Panc1 (cell line): ENCODE results near the gene ADARB2.

ENCODE experiments used
- CTCF ChIP-seq: fragments of 450-650 bp; IDR thresholded peaks from 2 replicates; pipeline ENCODE4 v1.5.1; 2017; ENCODE audit warnings: mild to moderate bottlenecking
- POLR2AphosphoS5 ChIP-seq: IDR thresholded peaks from 2 replicates; pipeline ENCODE4 v1.6.1; 2012; ENCODE audit warnings: mild to moderate bottlenecking, low read depth, low read length, moderate library complexity
- REST ChIP-seq, 2 experiments: IDR thresholded peaks; 2 replicates each; pipeline ENCODE4 v1.6.1; 2011 to 2012; ENCODE audit warnings: low read depth in 2 of 2, control low read depth in 1 of 2, low read length in 1 of 2, mild to moderate bottlenecking in 1 of 2, moderate library complexity in 1 of 2; ENCODE audit not compliant: insufficient read depth in 1 of 2
- SIN3A ChIP-seq: IDR thresholded peaks from 2 replicates; pipeline ENCODE4 v1.6.1; 2012; ENCODE audit warnings: low read depth, mild to moderate bottlenecking, low read length, moderate library complexity, borderline replicate concordance; ENCODE audit not compliant: insufficient read depth
- TCF7L2 ChIP-seq: IDR thresholded peaks from 2 replicates; pipeline ENCODE4 v1.6.1; 2011; ENCODE audit warnings: mild to moderate bottlenecking, low read depth, low read length, inconsistent platforms

- TF ChIP-seq CTCF = no peak
- no peak for TF ChIP-seq SIN3A
- no peak for TF ChIP-seq POLR2AphosphoS5
- no peak for TF ChIP-seq REST (IDR thresholded peaks at IDR 0.05; ENCODE audit: insufficient read depth in 1 of 2, low read depth in 2 of 2, low read length in 1 of 2)
- TF ChIP-seq TCF7L2 = no peak
These were observed 369.1 kb downstream of the ADARB2 start for GRCh38 chr10:1367938-1368841.
